Stimulated activated CD8-positive, alpha-beta memory T cell treated with anti-CD3 and anti-CD28 coated beads, Interleukin-15, amount 100 ng/mL, for 1 hour (primary cell): ENCODE data around the gene MED13L.
"Not testable (repeated sequence)": the region's sequence is repeated elsewhere in the genome, so short reads cannot be mapped to it uniquely, and the experiment has no call there.

ENCODE experiments used
- DNase-seq: peaks from one replicate; pipeline ENCODE4 v3.0.0-alpha.2; 2020; ENCODE audit warnings: low read depth

MED13L gene

DNA sequence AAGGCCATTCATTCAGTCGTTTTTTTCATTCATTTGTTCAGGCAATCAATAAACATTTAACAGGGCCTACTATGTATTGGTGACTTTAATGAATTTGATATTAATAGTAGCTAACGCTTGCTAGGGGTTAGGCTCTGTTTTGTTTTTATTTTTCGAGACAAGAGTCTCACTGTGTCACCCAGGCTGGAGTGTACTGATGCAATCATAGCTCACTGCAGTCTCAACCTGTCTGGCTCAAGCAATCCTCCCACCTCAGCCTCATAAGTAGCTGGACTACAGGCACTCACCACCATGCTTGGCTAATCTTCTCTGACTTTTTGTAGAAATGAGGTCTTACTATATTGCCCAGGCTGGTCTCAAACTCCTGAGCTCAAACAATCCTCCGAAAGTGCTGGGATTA, 25.6 kb upstream of the MED13L start:
- DNase-seq, result no peak

GRCh38 chr12:116302166-116303058, 24.9 kb upstream of the MED13L start:
- DNase-seq, result no peak

- no peak for DNase-seq
Observed at GRCh38 chr12:116301621-116302020, 24.1 kb upstream of the MED13L start.

DNA sequence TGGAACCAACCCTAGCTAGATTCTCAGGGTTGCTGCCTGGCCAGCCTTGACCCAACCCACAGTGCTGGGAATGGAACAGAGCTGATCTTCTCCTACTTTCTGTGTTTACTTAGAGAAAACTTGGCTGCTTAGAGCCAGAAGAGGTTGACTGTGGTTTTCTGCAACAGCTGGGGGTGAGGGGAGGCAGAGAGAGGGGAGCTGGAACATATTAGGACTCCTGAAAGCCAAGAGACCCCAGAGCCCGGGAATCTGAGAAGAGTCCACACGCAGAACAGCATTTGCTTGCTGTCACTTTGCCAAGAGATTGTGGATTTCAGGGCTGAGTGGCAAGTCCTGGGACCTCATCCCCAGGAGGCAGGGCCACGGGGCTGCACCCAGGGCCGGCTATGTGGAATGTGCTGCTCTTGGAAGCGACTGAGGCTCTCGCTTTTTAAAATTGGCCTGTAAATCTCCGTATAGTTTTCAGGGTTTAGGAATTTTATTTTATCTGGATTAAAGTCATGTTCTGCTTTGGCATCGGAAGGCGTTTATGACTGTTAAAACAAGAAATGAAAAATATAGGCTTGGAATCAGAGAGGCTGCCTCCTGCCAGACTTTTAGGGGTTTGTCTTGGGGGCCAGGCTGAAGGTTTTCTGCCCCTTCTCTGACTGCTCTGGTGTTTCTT, 22.3 kb upstream of the MED13L start:
- DNase-seq, result no peak

DNA sequence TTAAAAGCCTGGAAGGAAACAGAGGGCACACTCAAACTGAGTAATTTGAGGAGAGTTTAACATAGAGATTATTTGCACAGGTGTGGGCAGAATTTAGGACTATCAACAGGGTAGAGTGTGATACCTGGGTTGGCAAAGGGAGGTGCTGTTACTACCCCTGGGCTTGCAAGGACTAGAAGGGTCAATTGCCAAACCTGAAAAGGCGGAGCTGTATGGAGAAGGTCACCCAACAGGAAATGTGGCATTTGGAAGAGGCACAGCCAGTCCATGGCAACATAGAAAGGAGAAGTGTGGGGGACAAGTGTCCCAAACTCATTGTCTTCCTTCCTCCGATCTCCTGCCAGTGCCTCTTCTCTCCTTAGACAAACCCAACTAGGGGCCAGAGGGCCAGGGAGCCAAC, 21.6 kb upstream of the MED13L start:
- DNase-seq, result no peak

GRCh38 chr12:116298578-116298977, 21.1 kb upstream of the MED13L start:
- DNase-seq, result no peak

DNA sequence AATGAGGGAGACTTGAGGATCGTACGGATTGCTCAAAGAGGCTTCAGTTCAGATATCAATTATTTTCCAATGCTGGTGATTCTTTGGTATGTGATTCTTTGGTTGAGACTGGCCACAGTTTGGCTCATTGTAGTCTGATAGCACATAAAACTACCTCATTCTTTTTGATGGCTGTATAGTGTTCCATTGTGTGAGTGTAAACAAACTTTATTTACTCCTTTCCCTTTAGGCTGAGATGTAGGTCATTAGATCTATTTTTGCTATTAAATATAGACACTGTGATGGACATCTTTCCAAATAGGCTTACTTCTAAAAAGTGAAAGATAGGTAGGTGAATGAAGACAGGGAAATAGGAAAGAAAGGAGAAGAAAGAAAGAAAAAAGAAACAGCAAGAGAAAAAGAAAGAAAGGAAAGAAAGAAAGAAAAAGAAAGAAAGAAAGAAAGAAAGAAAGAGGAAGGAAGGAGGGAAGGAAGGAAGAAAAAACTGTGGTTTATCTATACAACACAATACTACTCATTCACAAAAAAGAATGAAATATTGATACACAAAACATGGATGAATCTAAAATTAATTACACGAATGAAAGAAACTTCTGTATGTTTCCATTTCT, 19.8 kb upstream of the MED13L start:
- no peak for DNase-seq

GRCh38 chr12:116295327-116296263, 18.1 kb upstream of the MED13L start:
- no peak for DNase-seq

GRCh38 chr12:116294454-116295165, 17.1 kb upstream of the MED13L start:
- no peak for DNase-seq

DNA sequence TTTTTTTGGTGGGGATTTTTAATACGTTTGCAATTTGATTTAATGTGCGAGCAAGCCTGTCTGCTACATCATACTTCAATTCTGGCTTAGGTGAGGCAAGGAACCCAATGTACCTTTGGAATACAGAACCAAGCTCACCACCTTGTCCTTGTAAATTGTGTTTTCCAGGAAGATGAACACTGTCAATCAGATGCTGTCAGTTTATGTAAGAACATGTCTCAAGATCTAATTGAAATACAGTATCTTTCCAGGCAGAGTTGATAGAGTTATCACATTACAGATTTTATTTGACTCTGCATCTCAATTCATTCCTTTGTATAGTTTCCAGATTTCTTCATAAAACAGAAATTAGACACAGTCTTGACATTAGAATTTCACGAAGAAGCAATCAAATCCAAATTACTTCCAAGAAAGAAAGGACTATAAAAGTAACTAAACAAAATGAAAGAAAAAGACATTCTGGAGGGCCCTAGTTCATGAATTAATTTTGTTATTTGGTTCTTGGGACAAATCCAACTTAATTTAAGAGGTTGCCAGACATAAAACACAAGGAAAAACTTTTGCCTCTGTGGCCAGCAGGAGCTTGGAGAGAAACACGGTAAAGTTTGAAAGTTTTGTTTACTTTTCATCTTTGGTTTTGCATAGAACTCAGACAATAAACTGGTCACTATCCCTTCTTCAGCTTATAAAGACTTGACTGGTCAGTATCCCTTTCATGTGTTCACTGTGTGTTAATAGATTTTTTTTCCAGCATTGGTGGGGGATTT, 16.4 kb upstream of the MED13L start:
- DNase-seq, result no peak

DNA sequence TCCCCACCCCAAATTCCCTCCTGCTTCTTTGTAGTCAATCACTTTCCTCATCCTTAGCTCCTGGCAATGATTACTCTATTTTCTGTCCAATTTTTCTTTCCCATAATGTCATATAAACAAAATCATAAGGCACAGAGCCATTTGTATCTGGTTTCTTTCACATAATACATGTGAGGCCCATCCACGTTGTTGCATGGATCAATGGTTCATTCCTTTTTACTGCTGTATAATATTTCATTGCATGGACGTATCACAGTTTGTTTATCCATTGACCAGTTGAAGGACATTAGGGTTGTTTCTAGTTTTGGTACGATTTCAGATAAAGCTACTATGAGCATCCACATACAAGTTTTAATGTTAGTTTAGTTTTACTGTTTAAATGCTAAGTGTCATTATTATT, 13.7 kb upstream of the MED13L start:
- DNase-seq, result no peak

DNA sequence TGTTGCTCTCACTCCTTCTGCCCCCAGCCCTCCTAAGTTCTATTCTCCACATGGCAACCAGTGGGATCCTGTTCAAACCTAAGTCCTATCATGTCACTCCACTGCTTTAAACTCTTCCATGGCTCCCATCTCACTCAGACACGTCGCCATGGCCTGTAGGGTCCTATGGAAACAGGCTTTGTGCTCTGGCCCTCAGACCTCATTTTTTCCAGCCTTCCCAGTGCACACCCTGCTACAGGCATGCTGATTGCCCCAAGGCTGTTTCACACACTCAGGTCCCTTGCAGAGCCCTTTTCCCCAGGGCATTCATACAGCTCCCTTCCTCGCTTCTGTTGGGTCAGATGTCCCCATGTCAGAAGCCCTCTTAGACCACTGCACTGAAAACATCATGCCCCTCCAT, 11.2 kb upstream of the MED13L start:
- no peak for DNase-seq

GRCh38 chr12:116287842-116288301, 10.4 kb upstream of the MED13L start:
- no peak for DNase-seq

DNA sequence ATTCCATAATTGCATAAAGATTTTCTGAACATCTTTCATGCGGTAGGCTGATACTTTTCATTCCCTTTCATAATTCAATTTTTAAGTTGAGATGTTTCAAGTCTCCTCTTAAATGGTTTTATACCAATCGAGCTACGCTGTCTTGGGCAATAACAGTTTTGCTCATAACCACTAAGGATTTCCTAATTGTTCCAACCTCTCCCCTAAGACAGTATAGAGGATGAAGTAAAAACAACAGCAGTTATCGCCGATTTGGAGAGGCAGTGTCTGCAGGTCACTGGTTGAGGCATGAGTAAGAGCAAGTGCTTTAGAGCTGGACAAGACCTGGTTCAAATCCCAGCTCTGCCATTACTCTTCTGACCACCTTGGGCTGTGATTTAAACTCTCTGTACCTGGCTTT, 6.9 kb upstream of the MED13L start:
- no peak for DNase-seq

- not testable (repeated sequence) for DNase-seq
Observed at GRCh38 chr12:116283881-116284280, 6.4 kb upstream of the MED13L start.

DNA sequence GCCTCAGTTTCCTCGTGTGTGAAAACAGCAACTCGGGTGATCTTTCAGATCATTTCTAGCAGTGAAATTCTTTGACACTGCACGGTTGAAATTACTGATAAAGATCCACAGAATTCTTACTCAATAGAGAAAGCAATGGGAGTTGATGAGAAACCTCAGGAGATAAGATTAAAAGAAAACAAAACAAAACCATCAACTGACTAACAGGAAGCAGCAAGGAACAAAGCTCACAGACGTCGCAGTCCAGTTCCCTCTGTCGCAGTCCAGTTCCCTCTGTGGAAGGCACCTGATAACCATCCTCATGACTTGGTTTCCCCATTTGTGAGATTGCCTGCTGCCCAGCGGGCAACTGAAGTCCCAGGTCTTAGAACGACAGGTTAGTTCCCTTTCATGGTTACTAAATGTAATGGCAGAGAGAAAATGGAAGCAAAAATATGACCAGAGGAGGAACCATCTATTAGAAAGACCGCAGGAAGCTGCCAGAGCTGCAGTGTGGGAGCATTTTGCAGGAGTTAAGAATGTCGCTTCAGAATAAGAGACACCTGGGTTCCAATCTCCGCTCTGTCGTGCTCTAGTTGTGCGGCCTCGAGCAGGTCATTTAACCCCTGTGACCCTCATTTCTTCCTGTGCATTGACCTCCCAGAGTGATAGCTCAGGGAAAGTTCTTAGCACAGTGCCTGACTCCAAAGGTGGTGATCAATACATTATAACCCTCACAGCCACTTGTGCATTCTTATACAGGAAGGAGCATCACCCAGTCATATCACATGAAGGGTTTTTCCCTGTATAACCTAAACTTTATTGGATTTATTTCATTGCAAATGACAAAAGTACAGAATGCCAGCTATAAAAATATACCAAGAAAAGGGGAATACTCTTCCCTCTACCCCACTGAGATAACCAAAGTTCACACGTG, 5.1 kb upstream of the MED13L start:
- DNase-seq, result no peak

DNA sequence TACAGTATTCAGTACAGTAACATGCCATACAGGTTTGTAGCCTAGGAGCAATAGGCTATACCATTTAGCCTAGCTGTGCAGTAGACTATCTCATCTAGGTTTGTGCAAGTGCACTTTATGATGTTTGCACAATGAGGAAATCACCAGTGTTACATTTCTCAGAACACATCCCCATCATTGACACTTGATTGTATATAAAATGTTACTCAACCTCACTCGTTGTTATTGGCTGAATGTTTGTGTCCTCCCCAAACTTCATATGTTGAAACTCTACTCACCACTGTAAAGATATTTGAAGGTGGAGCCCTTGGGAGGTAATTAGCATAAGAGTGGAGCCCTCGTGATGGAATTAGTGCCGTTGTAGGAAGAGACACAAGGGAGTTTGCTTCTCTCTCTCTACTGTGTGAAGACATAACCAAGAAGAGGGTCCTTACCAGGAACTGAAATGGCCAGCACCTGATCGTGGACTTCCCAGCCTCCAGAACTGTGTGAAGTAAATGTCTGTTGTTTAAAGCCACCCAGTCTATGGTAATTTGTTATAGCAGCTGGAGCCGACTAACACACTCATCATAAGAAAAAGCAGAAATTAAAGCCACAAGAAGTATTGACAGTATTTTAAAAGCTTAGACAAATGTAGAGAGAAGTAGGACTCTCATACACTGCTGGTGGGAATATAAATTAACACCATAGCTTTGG, 3.2 kb upstream of the MED13L start:
- no peak for DNase-seq

- no peak for DNase-seq
Observed at GRCh38 chr12:116278667-116279066, 1.2 kb upstream of the MED13L start.

DNA sequence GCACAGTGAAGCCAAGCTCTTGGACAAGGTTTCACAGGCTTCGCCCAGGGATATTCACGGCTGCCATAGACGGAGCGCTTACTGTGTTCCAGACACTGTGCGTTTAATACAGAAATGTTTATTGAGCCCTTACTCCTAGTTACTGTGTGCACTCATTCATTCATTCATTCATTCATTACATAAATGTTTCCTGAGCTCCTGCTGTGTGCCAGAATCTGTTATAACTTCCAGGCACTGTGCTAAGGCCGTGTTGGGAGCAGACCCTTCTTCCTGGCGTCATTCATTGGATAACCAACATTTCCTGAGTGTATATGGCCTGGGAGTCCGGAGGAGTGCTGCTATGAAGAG, 760 bp upstream of the MED13L start:
- no peak for DNase-seq
